T-helper 1 cell (primary cell): ENCODE measurements around the gene CACNG6.

Experiments
- DNase-seq, 5 donors: peaks; one replicate each; pipeline ENCODE4 v3.0.0-alpha.2; 2012 to 2020

CACNG6 gene

GRCh38 chr19:53969366-53969765 is 22.1 kb upstream of the CACNG6 start:
- DNase-seq = no peak

GRCh38 chr19:53971673-53972072 is 19.8 kb upstream of the CACNG6 start:
- no peak for DNase-seq

GRCh38 chr19:53977429-53977990 is 13.9 kb upstream of the CACNG6 start:
- DNase-seq = peak in 4 of 5 donors; percentile 33 to 63 (median 54)

- DNase-seq = peak in 2 of 5 donors; percentile 23 to 46
These were observed 13.3 kb upstream of the CACNG6 start for GRCh38 chr19:53977991-53978731.

- no peak for DNase-seq
These were observed 12.2 kb upstream of the CACNG6 start for GRCh38 chr19:53978975-53979801.

- DNase-seq = no peak
These were observed 10.7 kb upstream of the CACNG6 start for GRCh38 chr19:53980539-53981375.

- no peak for DNase-seq
These were observed 10.0 kb upstream of the CACNG6 start for GRCh38 chr19:53981376-53981951.

GRCh38 chr19:53982001-53982451 is 9.4 kb upstream of the CACNG6 start:
- no peak for DNase-seq

- peak in 1 of 5 donors; percentile 13 for DNase-seq
These were observed 8.8 kb upstream of the CACNG6 start for GRCh38 chr19:53982611-53983010.

GRCh38 chr19:53983457-53984289 is 7.8 kb upstream of the CACNG6 start:
- no peak for DNase-seq

GRCh38 chr19:53985863-53986262 is 5.6 kb upstream of the CACNG6 start:
- no peak for DNase-seq

- no peak for DNase-seq
These were observed 2.5 kb upstream of the CACNG6 start for GRCh38 chr19:53988981-53989380.

- no peak for DNase-seq
These were observed 1.6 kb upstream of the CACNG6 start for GRCh38 chr19:53989600-53990533.

- DNase-seq = no peak
These were observed 774 bp downstream of the CACNG6 start for GRCh38 chr19:53992211-53992610.

- DNase-seq = no peak
These were observed 1.4 kb downstream of the CACNG6 start for GRCh38 chr19:53992815-53993214.

- DNase-seq = no peak
These were observed 2.0 kb downstream of the CACNG6 start for GRCh38 chr19:53993448-53993847.

GRCh38 chr19:53994811-53995210 is 3.4 kb downstream of the CACNG6 start:
- no peak for DNase-seq

GRCh38 chr19:53998223-53998622 is 6.8 kb downstream of the CACNG6 start:
- no peak for DNase-seq

- no peak for DNase-seq
These were observed 8.3 kb downstream of the CACNG6 start for GRCh38 chr19:53999694-54000093.

- DNase-seq = no peak
These were observed 10.1 kb downstream of the CACNG6 start for GRCh38 chr19:54001496-54001895.
